ENCODE measurements around the gene TEX55.
"Not testable (repeated sequence)": the region's sequence is repeated elsewhere in the genome, so short reads cannot be mapped to it uniquely, and the experiment has no call there.

The TEX55 gene

DNA sequence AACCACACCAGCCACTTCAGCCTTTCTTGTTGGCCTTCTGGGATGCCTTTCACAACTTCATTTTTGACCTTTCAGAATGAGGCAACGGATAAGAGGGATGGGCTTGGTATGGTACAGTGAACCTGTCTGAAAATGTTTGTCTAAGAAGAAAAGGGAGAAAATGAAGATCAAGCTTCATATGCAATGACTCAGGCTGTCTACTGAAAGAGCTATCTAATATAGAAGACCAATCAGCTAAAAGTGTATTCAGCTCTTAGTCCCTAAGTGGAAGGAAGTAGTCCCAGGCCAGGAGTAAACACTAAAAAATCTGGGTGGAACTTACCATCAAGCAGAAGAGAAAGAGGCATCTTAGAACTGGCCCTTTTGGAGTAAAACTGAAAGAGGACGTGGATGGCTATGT, 15.3 kb downstream of the TEX55 start:
- DNase-seq: no peak

DNA sequence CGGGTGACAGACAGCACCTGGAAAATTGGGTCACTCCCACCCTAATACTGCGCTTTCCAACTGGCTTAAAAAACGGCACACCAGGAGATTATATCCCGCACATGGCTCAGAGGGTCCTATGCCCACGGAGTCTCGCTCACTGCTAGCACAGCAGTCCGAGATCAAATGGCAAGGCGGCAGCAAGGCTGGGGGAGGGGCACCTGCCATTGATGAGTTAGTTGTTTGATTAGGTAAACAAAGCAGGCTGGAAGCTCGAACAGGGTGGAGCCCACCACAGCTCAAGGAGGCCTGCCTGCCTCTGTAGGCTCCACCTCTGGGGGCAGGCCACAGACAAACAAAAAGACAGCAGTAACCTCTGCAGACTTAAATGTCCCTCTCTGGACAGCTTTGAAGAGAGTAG, 18.8 kb downstream of the TEX55 start:
- DNase-seq: not testable (repeated sequence)

DNA sequence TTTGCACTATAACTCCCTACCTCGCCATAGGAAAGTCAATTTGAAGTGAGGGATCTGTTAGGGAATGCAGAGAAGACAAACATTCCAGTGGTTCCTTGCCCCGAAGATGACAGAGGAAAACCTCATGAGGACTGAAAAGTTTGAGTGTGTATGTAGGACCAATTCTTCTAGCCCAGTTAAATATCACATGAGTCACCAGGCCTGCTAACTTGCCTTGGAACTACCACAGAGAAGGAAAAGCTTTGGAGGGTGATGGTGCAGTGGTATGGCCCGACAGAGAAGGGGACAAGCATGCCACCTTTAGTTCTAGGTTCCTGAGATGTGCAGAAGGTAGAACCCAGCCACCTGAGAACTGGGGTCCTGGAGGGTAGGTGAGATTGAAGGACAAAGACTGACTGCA, 24.9 kb downstream of the TEX55 start:
- no peak for DNase-seq

DNA sequence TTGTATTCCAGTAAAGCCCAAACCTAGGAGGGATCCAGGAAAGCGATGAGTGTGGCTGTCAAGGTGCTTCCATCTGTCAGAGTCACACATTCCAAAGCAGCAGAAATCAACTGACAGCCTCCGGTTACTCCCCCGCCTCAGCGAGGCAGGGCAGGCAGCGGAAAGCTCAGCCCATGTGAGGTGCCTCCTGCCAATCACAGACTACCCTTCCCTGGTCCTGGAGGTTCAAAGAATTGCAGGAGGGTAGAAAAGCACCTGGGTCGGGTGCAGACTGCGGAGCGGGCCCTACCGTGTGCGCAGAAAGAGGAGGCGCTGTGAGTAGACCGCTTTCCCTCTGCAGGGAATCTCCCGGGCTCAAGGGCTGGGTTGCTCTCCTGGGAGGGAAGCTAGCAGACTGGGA, 27.4 kb downstream of the TEX55 start, which contains the start of gene UPK1B:
Gene UPK1B, plus strand, starts transcription at position 274 of the 400 bp plus-strand sequence. CDS start 13,144 bp downstream, outside the sequence.
- DNase-seq: no peak

GRCh38 chr3:119175872-119176756, 30.1 kb downstream of the TEX55 start:
- DNase-seq: no peak

- no peak for DNase-seq
Measured at GRCh38 chr3:119176778-119177177, 30.8 kb downstream of the TEX55 start.

DNA sequence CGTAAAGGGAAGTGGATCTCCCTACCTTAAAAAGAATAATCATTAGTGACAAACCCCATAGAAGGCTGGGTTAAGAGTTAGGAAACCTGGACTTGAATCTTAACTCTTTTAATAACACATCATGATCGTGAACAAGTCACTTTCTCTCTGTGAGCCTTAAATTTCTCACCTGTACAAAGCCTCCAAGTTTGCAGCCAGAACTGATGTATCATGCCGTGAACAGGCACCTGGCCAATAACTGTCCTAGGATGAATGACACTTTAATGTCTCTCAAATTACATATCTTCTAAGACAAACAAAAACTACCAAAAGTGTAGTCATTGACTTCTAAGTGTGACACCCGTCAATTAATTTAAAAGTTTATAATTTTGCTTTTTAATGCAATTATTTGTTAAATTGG, 31.4 kb downstream of the TEX55 start:
- DNase-seq: no peak

- DNase-seq: no peak
Measured at GRCh38 chr3:119181765-119182164, 35.8 kb downstream of the TEX55 start.

DNA sequence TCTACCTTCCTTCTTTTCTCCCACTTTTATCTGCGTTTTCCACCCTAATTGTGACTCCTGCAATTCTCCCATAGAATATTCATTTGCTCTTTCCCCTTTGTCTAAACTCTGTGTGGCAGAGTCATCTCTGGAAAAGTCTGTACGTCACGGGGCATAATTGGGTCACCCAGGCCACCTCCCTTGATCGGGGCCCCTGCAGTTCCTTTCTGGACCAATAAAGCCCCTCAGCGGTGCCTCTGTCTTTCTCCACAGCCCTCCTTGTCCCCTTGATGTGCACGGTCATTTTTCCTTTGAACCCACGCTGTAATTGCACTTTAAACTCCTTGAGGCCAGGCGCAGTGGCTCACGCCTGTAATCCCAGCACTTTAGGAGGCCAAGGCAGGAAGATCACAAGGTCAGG, 38.1 kb downstream of the TEX55 start:
- no peak for DNase-seq

DNA sequence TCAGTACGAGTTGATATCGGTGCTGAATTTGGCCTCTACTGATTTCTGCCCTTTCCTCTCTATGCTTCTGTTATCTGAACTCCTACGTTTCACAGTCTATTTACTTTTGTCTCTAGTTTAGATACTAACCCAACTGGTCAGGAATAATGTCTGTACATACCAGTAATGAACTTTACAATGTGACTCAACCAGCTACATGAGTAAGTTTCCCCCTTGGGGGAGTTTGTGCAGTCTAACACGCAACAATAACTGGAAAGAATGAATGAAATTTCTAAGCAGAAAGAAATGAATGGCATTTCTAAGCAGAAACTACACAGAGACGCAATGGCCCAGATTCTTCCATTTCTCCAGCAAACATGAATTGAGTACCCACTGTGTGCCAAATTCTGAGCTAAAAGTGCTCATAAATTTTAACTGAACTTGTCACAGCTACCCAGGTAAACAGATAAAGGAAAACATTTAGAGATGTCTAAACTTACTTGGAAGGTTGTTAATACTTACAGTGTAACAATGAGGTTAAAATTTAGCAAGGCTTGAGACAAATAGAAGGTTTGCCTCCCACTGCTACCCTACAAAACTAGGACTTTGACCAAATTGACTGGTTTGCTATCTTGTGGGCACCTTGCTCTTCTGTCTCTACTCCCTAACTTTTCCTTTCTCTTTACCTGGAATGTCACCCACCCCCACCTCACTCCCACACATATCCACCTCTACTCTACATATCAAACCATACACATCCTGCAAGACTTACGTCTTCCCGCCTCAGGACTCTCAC, 39.0 kb downstream of the TEX55 start:
- DNase-seq: no peak

GRCh38 chr3:119187266-119187665, 41.3 kb downstream of the TEX55 start:
- no peak for DNase-seq

GRCh38 chr3:119191800-119192199, 45.8 kb downstream of the TEX55 start:
- no peak for DNase-seq

- DNase-seq: no peak
Measured at GRCh38 chr3:119194237-119195150, 48.5 kb downstream of the TEX55 start.

DNA sequence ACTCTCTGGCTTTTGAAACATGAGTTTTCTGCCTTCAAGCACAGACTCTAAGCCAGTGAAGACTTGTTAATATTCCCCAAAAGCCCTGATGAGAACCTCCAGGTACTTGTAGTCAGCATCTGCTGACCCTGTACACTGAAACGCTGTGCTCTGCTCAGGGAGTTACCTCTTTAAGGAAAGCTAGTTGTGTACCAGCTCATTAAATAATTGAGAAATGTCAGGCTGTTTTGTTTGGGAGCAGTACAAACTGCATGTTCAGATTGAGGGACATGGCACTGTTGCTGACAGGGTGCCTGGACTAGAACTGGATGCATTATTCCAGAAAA, 49.1 kb downstream of the TEX55 start:
- no peak for DNase-seq

DNA sequence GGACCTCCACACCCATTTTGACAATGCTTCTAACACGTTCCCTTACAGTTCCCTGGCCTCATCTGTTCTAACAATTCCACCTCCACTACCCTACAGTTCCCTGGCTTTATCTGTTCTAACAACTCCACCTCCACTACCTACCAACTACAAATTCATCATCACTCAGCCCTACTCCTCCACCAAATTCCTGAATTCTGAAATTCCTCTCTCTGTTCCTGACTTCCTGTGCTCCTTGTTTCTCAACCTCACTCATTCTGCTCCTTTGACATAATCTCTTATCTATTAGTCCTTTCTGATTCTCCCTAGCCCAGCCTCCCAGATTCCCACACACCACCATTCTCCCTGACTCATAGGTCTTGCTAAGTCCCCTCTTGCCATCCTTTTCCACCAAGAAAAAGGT, 49.9 kb downstream of the TEX55 start:
- no peak for DNase-seq

Data from CD4-positive, alpha-beta T cell treated with Interleukin-6 for 4 hours (primary cell).